Central memory CD8-positive, alpha-beta T cell (primary cell): ENCODE data around the gene STYXL1.
"Not testable (repeated sequence)": the region's sequence is repeated elsewhere in the genome, so short reads cannot be mapped to it uniquely, and the experiment has no call there.

ENCODE experiments used
- ATAC-seq: fragments of 150-1000 bp; cut with Tn5 transposase; replicated peaks from 2 replicates; pipeline ENCODE4 v1.10.0; 2022; ENCODE audit warnings: mild to moderate bottlenecking, moderate FRiP score, moderate number of reproducible peaks; ENCODE audit not compliant: poor library complexity, severe bottlenecking; ENCODE audit errors: extremely low read depth
- DNase-seq, 2 donors: peaks; one replicate each; pipeline ENCODE4 v3.0.0; 2021; ENCODE audit warnings: low spot score in 2 of 2
- H3K27ac Mint-ChIP-seq: one replicate; pipeline ENCODE4 v1.8.0; 2022; ENCODE audit warnings: low read depth, mild to moderate bottlenecking, moderate library complexity, mixed read lengths
- H3K27me3 Mint-ChIP-seq: one replicate; pipeline ENCODE4 v1.8.0; 2022; ENCODE audit warnings: mixed read lengths
- H3K36me3 Mint-ChIP-seq: one replicate; pipeline ENCODE4 v1.8.0; 2022; ENCODE audit warnings: mild to moderate bottlenecking, moderate library complexity, mixed read lengths; ENCODE audit not compliant: insufficient read depth
- H3K4me1 Mint-ChIP-seq: one replicate; pipeline ENCODE4 v1.8.0; 2022; ENCODE audit warnings: mixed read lengths
- H3K4me3 Mint-ChIP-seq: one replicate; pipeline ENCODE4 v1.8.0; 2022; ENCODE audit warnings: mild to moderate bottlenecking, moderate library complexity, mixed read lengths
- H3K9me3 Mint-ChIP-seq: one replicate; pipeline ENCODE4 v1.8.0; 2022; ENCODE audit warnings: mixed read lengths

The STYXL1 gene

GRCh38 chr7:76047811-76048667, at the start of gene STYXL1, which contains the start of gene MDH2:
TSS of gene STYXL1 (minus strand) at chr7:76048000. CDS start at chr7:76030523, 17,477 bp downstream.
TSS of gene MDH2 (plus strand) at chr7:76048106. CDS start at chr7:76048161, 55 bp downstream.
- Mint-ChIP-seq H3K4me3 (peak within 1 kb of the TSS; percentile 98), H3K27me3 (no peaks in the 10 kb centered on the region), H3K36me3 (peaks cover 16% of the 10 kb centered on the region)

GRCh38 chr7:76095908-76096307, 48.1 kb upstream of the STYXL1 start:
- H3K27me3 Mint-ChIP-seq: peaks cover 29% of the 10 kb centered on the region
- DNase-seq (no peak), ATAC-seq (no peak)
- no peaks in the 10 kb centered on the region for H3K36me3 Mint-ChIP-seq
- H3K4me1 Mint-ChIP-seq: no peaks in the 10 kb centered on the region
- no peak overlapping the region for H3K27ac Mint-ChIP-seq
- no peaks in the 10 kb centered on the region for H3K9me3 Mint-ChIP-seq
- no peak overlapping the region for H3K4me3 Mint-ChIP-seq

More at GRCh38 chr7:76047811-76048667, at the start of gene STYXL1, which contains the start of gene MDH2:
- Mint-ChIP-seq H3K4me1 (peaks cover 48% of the 10 kb centered on the region), H3K9me3 (peaks cover 5% of the 10 kb centered on the region), H3K27ac (peak within 1 kb of the TSS; percentile 96)
- DNase-seq (peak; percentile 73 to 80), ATAC-seq (peak; percentile 85)

- H3K9me3 Mint-ChIP-seq, H3K27ac Mint-ChIP-seq, H3K4me1 Mint-ChIP-seq, H3K36me3 Mint-ChIP-seq, ATAC-seq, DNase-seq, H3K4me3 Mint-ChIP-seq: not testable (repeated sequence)
- peaks cover 40% of the 10 kb centered on the region for H3K27me3 Mint-ChIP-seq
Measured at GRCh38 chr7:76094326-76094725, 46.5 kb upstream of the STYXL1 start.

- H3K36me3 Mint-ChIP-seq: not testable (repeated sequence)
Measured at GRCh38 chr7:76093531-76093930, 45.7 kb upstream of the STYXL1 start.

GRCh38 chr7:76091506-76091905, 43.7 kb upstream of the STYXL1 start:
- Mint-ChIP-seq H3K36me3 (no peaks in the 10 kb centered on the region), H3K4me3 (no peak overlapping the region), H3K9me3 (no peaks in the 10 kb centered on the region), H3K27me3 (peaks cover 39% of the 10 kb centered on the region), H3K4me1 (no peaks in the 10 kb centered on the region), H3K27ac (no peak overlapping the region)
- ATAC-seq (no peak), DNase-seq (no peak)

More at GRCh38 chr7:76093531-76093930, 45.7 kb upstream of the STYXL1 start:
- H3K4me1 Mint-ChIP-seq, H3K27ac Mint-ChIP-seq, ATAC-seq, DNase-seq, H3K4me3 Mint-ChIP-seq, H3K9me3 Mint-ChIP-seq: not testable (repeated sequence)
- peaks cover 40% of the 10 kb centered on the region for H3K27me3 Mint-ChIP-seq

GRCh38 chr7:76089865-76090475, 42.2 kb upstream of the STYXL1 start:
- Mint-ChIP-seq H3K4me1 (no peaks in the 10 kb centered on the region), H3K27me3 (peaks cover 39% of the 10 kb centered on the region), H3K9me3 (no peaks in the 10 kb centered on the region), H3K27ac (no peak overlapping the region), H3K36me3 (no peaks in the 10 kb centered on the region), H3K4me3 (no peak overlapping the region)
- ATAC-seq (no peak), DNase-seq (no peak)

GRCh38 chr7:76087362-76087791, 39.6 kb upstream of the STYXL1 start:
- H3K36me3 Mint-ChIP-seq, H3K9me3 Mint-ChIP-seq, DNase-seq, H3K4me1 Mint-ChIP-seq, ATAC-seq, H3K27ac Mint-ChIP-seq, H3K4me3 Mint-ChIP-seq: not testable (repeated sequence)
- H3K27me3 Mint-ChIP-seq: peaks cover 50% of the 10 kb centered on the region

GRCh38 chr7:76086070-76086469, 38.3 kb upstream of the STYXL1 start:
- ATAC-seq (no peak), DNase-seq (no peak)
- Mint-ChIP-seq H3K4me3 (no peak overlapping the region), H3K27me3 (peaks cover 43% of the 10 kb centered on the region), H3K4me1 (no peaks in the 10 kb centered on the region), H3K27ac (no peak overlapping the region), H3K9me3 (no peaks in the 10 kb centered on the region), H3K36me3 (no peaks in the 10 kb centered on the region)

- not testable (repeated sequence) for ATAC-seq, H3K36me3 Mint-ChIP-seq, H3K4me1 Mint-ChIP-seq, H3K9me3 Mint-ChIP-seq, H3K4me3 Mint-ChIP-seq, DNase-seq, H3K27ac Mint-ChIP-seq
- peaks cover 49% of the 10 kb centered on the region for H3K27me3 Mint-ChIP-seq
Measured at GRCh38 chr7:76084115-76084514, 36.3 kb upstream of the STYXL1 start.

GRCh38 chr7:76080204-76080603, 32.4 kb upstream of the STYXL1 start:
- Mint-ChIP-seq H3K4me3 (no peak overlapping the region), H3K9me3 (no peaks in the 10 kb centered on the region), H3K4me1 (peaks cover 5% of the 10 kb centered on the region), H3K36me3 (no peaks in the 10 kb centered on the region), H3K27me3 (peaks cover 35% of the 10 kb centered on the region), H3K27ac (no peak overlapping the region)
- DNase-seq (no peak), ATAC-seq (no peak)

- Mint-ChIP-seq H3K9me3 (no peaks in the 10 kb centered on the region), H3K27ac (no peak overlapping the region), H3K36me3 (peaks cover 2% of the 10 kb centered on the region), H3K27me3 (peaks cover 20% of the 10 kb centered on the region), H3K4me1 (peaks cover 5% of the 10 kb centered on the region), H3K4me3 (no peak overlapping the region)
- no peak for DNase-seq
- no peak for ATAC-seq
Measured at GRCh38 chr7:76077435-76077834, 29.6 kb upstream of the STYXL1 start.

GRCh38 chr7:76076995-76077394, 29.2 kb upstream of the STYXL1 start:
- ATAC-seq (no peak), DNase-seq (no peak)
- Mint-ChIP-seq H3K36me3 (peaks cover 2% of the 10 kb centered on the region), H3K9me3 (no peaks in the 10 kb centered on the region), H3K27me3 (peaks cover 20% of the 10 kb centered on the region), H3K27ac (no peak overlapping the region), H3K4me1 (peaks cover 5% of the 10 kb centered on the region), H3K4me3 (no peak overlapping the region)

GRCh38 chr7:76074972-76075370, 27.2 kb upstream of the STYXL1 start:
- ATAC-seq (no peak), DNase-seq (no peak)
- Mint-ChIP-seq H3K27me3 (peaks cover 6% of the 10 kb centered on the region), H3K27ac (no peak overlapping the region), H3K9me3 (no peaks in the 10 kb centered on the region), H3K4me3 (no peak overlapping the region), H3K36me3 (peaks cover 5% of the 10 kb centered on the region), H3K4me1 (peaks cover 5% of the 10 kb centered on the region)
